NOMO-1 treated with dmso at 0.1 percent for 144 hours (cell line): ENCODE measurements around the gene GON4L.
"Not testable (repeated sequence)": the region's sequence is repeated elsewhere in the genome, so short reads cannot be mapped to it uniquely, and the experiment has no call there.

Experiments used
- DNase-seq: peaks from one replicate; lab custom pipeline; 2025; ENCODE audit not compliant: unreplicated experiment; lab: John Stamatoyannopoulos, UW

The GON4L gene

DNA sequence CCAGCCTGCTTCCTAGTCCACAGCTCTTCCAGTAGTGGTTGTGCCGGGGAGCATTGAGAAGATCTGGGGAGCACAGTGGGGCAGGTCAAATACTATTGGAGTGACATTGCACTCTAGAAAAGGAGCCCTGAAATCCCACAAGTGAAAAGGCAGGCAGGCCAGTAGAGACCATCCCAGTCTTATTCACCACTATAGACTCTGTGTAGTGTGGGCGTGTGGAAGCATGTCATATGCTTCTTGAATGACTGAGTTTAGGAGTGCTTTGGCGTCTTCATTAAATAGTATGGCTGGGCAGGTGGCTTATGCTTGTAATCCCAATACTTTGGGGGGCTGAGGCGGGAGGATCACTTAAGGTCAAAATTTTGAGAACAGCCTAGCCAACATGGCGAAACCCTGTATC is 152.6 kb downstream of the GON4L start:
- not testable (repeated sequence) for DNase-seq

DNA sequence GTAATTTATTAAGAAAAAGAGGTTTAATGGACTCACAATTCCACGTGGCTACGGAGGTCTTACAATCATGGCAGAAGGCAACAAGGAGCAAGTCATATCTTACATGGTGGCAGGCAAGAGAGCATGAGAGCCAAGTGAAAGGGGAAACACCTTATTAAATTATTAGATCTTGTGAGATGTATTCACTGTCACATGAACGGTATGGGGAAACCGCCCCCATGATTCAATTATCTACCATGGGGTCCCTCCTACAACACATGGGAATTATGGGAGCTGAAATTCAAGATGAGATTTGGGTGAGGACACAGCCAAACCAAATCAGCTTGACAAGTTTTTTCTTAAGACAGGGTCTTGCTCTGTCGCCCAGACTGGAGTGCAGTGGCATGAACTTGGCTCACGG is 153.8 kb downstream of the GON4L start:
- DNase-seq: no peak

DNA sequence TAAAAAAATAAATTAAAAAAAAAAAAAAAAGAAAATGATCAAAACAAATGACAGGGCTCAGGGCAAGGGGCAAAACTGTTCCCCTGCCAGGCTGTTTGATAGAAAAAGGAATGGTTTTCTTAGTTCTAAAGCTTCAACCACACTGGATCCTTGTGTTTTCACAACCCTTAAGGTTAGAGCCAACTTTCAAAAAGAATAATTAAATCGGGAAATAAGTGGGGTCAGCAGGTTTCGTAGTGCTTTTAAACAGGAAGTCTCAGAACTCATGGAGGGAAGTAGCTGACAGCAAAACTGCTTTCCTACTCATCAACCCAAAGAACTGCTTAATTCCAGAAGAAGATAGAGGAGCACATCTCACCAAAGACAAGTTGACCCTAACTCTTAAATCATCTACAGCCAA is 155.3 kb downstream of the GON4L start:
- DNase-seq: not testable (repeated sequence)
